OCI-LY1 (cell line): ENCODE data around the gene RAB6B.

Experiments used
- CTCF ChIP-seq: fragments of 200-600 bp; sonication (generic), shearing (Covaris generic); IDR thresholded peaks from 2 replicates; pipeline ENCODE4 v1.5.1; 2017; ENCODE audit warnings: mild to moderate bottlenecking, antibody characterized with exemption, low read length, moderate library complexity, mixed read lengths
- EZH2 ChIP-seq: fragments of 200-600 bp; sonication (generic), shearing (Covaris generic); IDR thresholded peaks from 2 replicates; pipeline ENCODE4 v1.8.0; 2017; ENCODE audit warnings: borderline replicate concordance, mixed run types, mild to moderate bottlenecking, antibody characterized with exemption, low read length, moderate library complexity, mixed read lengths

- TF ChIP-seq CTCF (no peak), EZH2 (no peak)
Observed at GRCh38 chr3:133845127-133845526, 50.6 kb downstream of the RAB6B start.
